GM18505 (cell line): ENCODE measurements around the gene NCAM2.

Source experiments
- ATAC-seq: cut with Tn5 transposase; IDR thresholded peaks from one replicate; pipeline ENCODE4 v1.9.1; 2021; ENCODE audit not compliant: unreplicated experiment
- POLR2A ChIP-seq: IDR thresholded peaks from 4 replicates; pipeline ENCODE4 v1.6.1; 2011; ENCODE audit warnings: borderline replicate concordance; ENCODE audit not compliant: insufficient read depth, insufficient read length; ENCODE audit errors: extremely low read depth

The NCAM2 gene

GRCh38 chr21:21415741-21416140 is 417.5 kb downstream of the NCAM2 start:
- no peak for TF ChIP-seq POLR2A
- no peak for ATAC-seq

GRCh38 chr21:21434944-21435343 is 436.7 kb downstream of the NCAM2 start:
- no peak for TF ChIP-seq POLR2A
- ATAC-seq, result no peak

GRCh38 chr21:21436012-21436534 is 437.9 kb downstream of the NCAM2 start:
- TF ChIP-seq POLR2A, result no peak
- ATAC-seq, result no peak

GRCh38 chr21:21439761-21440160 is 441.6 kb downstream of the NCAM2 start:
- TF ChIP-seq POLR2A, result no peak
- ATAC-seq, result no peak

GRCh38 chr21:21457077-21457476 is 458.9 kb downstream of the NCAM2 start:
- TF ChIP-seq POLR2A, result no peak
- ATAC-seq, result no peak

- no peak for ATAC-seq
- no peak for TF ChIP-seq POLR2A
Observed at GRCh38 chr21:21458124-21458631, 460.0 kb downstream of the NCAM2 start.

GRCh38 chr21:21460979-21461378 is 462.8 kb downstream of the NCAM2 start:
- TF ChIP-seq POLR2A, result no peak
- ATAC-seq, result no peak

- TF ChIP-seq POLR2A, result no peak
- ATAC-seq, result no peak
Observed at GRCh38 chr21:21463456-21463855, 465.2 kb downstream of the NCAM2 start.

- TF ChIP-seq POLR2A, result no peak
- ATAC-seq, result no peak
Observed at GRCh38 chr21:21464684-21465083, 466.5 kb downstream of the NCAM2 start.

GRCh38 chr21:21466752-21467151 is 468.5 kb downstream of the NCAM2 start:
- no peak for ATAC-seq
- no peak for TF ChIP-seq POLR2A

GRCh38 chr21:21468003-21468402 is 469.8 kb downstream of the NCAM2 start:
- TF ChIP-seq POLR2A, result no peak
- ATAC-seq, result no peak

- ATAC-seq, result no peak
- TF ChIP-seq POLR2A, result no peak
Observed at GRCh38 chr21:21481239-21481638, 483.0 kb downstream of the NCAM2 start.

- no peak for TF ChIP-seq POLR2A
- no peak for ATAC-seq
Observed at GRCh38 chr21:21508859-21509258, 510.6 kb downstream of the NCAM2 start.

- TF ChIP-seq POLR2A, result no peak
- no peak for ATAC-seq
Observed at GRCh38 chr21:21530680-21531079, 532.5 kb downstream of the NCAM2 start.
